ENCODE data around the gene CNTNAP2.
"Not testable (repeated sequence)": the region's sequence is repeated elsewhere in the genome, so short reads cannot be mapped to it uniquely, and the experiment has no call there.

The CNTNAP2 gene

GRCh38 chr7:148042935-148043631 is 1926.5 kb downstream of the CNTNAP2 start:
- DNase-seq (ENCODE audit: low read depth in 4 of 4, low spot score in 1 of 4): no peak

- no peak for DNase-seq (ENCODE audit: low read depth in 4 of 4, low spot score in 1 of 4)
Observed at GRCh38 chr7:148044173-148044572, 1927.6 kb downstream of the CNTNAP2 start.

GRCh38 chr7:148045521-148045920 is 1928.9 kb downstream of the CNTNAP2 start:
- DNase-seq (ENCODE audit: low read depth in 4 of 4, low spot score in 1 of 4): no peak

- no peak for DNase-seq (ENCODE audit: low read depth in 4 of 4, low spot score in 1 of 4)
Observed at GRCh38 chr7:148049068-148049467, 1932.5 kb downstream of the CNTNAP2 start.

GRCh38 chr7:148050492-148051158 is 1934.0 kb downstream of the CNTNAP2 start:
- DNase-seq (ENCODE audit: low read depth in 4 of 4, low spot score in 1 of 4): no peak

- DNase-seq (ENCODE audit: low read depth in 4 of 4, low spot score in 1 of 4): no peak
Observed at GRCh38 chr7:148056406-148056805, 1939.8 kb downstream of the CNTNAP2 start.

- no peak for DNase-seq (ENCODE audit: low read depth in 4 of 4, low spot score in 1 of 4)
Observed at GRCh38 chr7:148058092-148058491, 1941.5 kb downstream of the CNTNAP2 start.

GRCh38 chr7:148058753-148059152 is 1942.2 kb downstream of the CNTNAP2 start:
- DNase-seq (ENCODE audit: low read depth in 4 of 4, low spot score in 1 of 4): no peak

- no peak for DNase-seq (ENCODE audit: low read depth in 4 of 4, low spot score in 1 of 4)
Observed at GRCh38 chr7:148060724-148061123, 1944.1 kb downstream of the CNTNAP2 start.

- DNase-seq (ENCODE audit: low read depth in 4 of 4, low spot score in 1 of 4): not testable (repeated sequence)
Observed at GRCh38 chr7:148078111-148078510, 1961.5 kb downstream of the CNTNAP2 start.

- DNase-seq (ENCODE audit: low read depth in 4 of 4, low spot score in 1 of 4): no peak
Observed at GRCh38 chr7:148079206-148080080, 1962.8 kb downstream of the CNTNAP2 start.

GRCh38 chr7:148083448-148083847 is 1966.8 kb downstream of the CNTNAP2 start:
- DNase-seq (ENCODE audit: low read depth in 4 of 4, low spot score in 1 of 4): no peak

- no peak for DNase-seq (ENCODE audit: low read depth in 4 of 4, low spot score in 1 of 4)
Observed at GRCh38 chr7:148084138-148084537, 1967.5 kb downstream of the CNTNAP2 start.

GRCh38 chr7:148091882-148092281 is 1975.3 kb downstream of the CNTNAP2 start:
- no peak for DNase-seq (ENCODE audit: low read depth in 4 of 4, low spot score in 1 of 4)

- DNase-seq (ENCODE audit: low read depth in 4 of 4, low spot score in 1 of 4): no peak
Observed at GRCh38 chr7:148093375-148094166, 1977.0 kb downstream of the CNTNAP2 start.

GRCh38 chr7:148095066-148095465 is 1978.5 kb downstream of the CNTNAP2 start:
- DNase-seq (ENCODE audit: low read depth in 4 of 4, low spot score in 1 of 4): no peak

- no peak for DNase-seq (ENCODE audit: low read depth in 4 of 4, low spot score in 1 of 4)
Observed at GRCh38 chr7:148104136-148104716, 1987.6 kb downstream of the CNTNAP2 start.

- DNase-seq (ENCODE audit: low read depth in 4 of 4, low spot score in 1 of 4): no peak
Observed at GRCh38 chr7:148104924-148105323, 1988.3 kb downstream of the CNTNAP2 start.

GRCh38 chr7:148105853-148106252 is 1989.3 kb downstream of the CNTNAP2 start:
- no peak for DNase-seq (ENCODE audit: low read depth in 4 of 4, low spot score in 1 of 4)

- no peak for DNase-seq (ENCODE audit: low read depth in 4 of 4, low spot score in 1 of 4)
Observed at GRCh38 chr7:148107443-148108127, 1991.0 kb downstream of the CNTNAP2 start.

Measured in stimulated activated CD4-positive, alpha-beta T cell treated with anti-CD3 and anti-CD28 coated beads, Interleukin-1b, Interleukin-23, amount 100 ng/mL, for 24 hours (primary cell).